PFSK-1 (cell line): ENCODE measurements around the gene OBP2B.

Experiments used
- FOXP2 ChIP-seq: optimal IDR thresholded peaks from 2 replicates; pipeline ENCODE3; 2011; ENCODE audit warnings: borderline replicate concordance, control low read depth, inconsistent platforms; ENCODE audit not compliant: insufficient read depth; ENCODE audit errors: extremely low read length, extremely low read depth
- POLR2AphosphoS5 ChIP-seq: IDR thresholded peaks from 2 replicates; pipeline ENCODE4 v1.6.1; 2012; ENCODE audit warnings: low read depth, mild to moderate bottlenecking, control low read depth, low read length, moderate library complexity
- SIN3A ChIP-seq: IDR thresholded peaks from 2 replicates; pipeline ENCODE4 v1.6.1; 2012; ENCODE audit warnings: mild to moderate bottlenecking, low read length, moderate library complexity, borderline replicate concordance; ENCODE audit not compliant: insufficient read depth
- TAF1 ChIP-seq: IDR thresholded peaks from 2 replicates; pipeline ENCODE4 v1.6.1; 2012; ENCODE audit warnings: low read length, control low read depth, borderline replicate concordance; ENCODE audit not compliant: insufficient read depth
- TF ChIP-seq, protein P1 (sequence below), 2 experiments: IDR thresholded peaks; 2 replicates each; pipeline versions ENCODE4 v1.6.1 to v1.8.0; 2011 to 2012; ENCODE audit warnings: low read depth in 2 of 2, low read length in 2 of 2, control low read depth in 1 of 2, inconsistent platforms in 1 of 2, mild to moderate bottlenecking in 1 of 2, moderate library complexity in 1 of 2; ENCODE audit not compliant: insufficient read depth in 1 of 2

Gene OBP2B

DNA sequence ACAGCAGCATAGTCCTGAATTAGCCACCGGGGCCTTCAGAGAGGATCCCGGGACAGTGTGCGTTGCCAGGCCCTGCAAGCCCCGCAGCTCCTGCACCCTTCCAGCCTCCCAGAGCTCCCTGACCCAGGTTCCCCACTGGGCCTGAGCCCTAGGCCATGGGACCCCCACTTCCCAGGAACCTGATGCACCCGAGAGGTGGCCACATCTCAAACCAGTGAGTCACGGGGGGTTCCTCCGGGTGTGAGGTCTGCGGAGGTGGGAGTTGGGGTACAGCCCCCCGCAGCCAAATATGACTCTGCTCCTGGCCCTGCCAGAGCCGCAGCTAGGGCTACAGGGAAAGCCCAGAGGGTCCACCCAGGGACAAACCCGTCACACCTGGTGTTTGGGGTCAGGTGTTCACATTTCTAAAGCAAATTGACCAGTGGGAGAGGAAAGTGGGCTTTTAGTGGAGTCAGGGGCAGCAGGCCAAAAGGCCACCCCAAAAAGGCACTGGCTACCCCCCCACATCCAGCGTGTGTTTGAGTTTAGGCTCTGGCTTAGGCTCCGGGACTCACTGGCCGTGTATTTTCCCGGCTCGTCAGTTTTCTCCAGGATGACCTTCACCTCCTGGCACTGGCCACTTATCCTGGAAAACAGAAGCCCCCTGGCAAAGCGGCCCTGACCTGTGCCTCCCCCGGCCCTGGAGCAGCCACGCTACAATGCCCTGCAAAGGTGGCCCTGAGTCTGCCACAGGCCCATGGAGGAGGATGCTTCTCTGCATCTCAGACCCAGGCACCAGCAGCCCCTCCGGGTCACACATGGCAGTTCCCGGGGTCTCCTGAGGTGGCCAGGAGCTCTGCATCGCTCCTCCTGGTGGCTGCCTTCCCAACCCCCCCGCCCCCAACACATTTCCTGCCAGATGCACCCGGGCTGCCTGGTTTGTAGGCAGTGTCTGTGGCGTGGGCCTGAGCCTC, 17.4 kb upstream of the OBP2B start:
- TF ChIP-seq, protein P1, sequence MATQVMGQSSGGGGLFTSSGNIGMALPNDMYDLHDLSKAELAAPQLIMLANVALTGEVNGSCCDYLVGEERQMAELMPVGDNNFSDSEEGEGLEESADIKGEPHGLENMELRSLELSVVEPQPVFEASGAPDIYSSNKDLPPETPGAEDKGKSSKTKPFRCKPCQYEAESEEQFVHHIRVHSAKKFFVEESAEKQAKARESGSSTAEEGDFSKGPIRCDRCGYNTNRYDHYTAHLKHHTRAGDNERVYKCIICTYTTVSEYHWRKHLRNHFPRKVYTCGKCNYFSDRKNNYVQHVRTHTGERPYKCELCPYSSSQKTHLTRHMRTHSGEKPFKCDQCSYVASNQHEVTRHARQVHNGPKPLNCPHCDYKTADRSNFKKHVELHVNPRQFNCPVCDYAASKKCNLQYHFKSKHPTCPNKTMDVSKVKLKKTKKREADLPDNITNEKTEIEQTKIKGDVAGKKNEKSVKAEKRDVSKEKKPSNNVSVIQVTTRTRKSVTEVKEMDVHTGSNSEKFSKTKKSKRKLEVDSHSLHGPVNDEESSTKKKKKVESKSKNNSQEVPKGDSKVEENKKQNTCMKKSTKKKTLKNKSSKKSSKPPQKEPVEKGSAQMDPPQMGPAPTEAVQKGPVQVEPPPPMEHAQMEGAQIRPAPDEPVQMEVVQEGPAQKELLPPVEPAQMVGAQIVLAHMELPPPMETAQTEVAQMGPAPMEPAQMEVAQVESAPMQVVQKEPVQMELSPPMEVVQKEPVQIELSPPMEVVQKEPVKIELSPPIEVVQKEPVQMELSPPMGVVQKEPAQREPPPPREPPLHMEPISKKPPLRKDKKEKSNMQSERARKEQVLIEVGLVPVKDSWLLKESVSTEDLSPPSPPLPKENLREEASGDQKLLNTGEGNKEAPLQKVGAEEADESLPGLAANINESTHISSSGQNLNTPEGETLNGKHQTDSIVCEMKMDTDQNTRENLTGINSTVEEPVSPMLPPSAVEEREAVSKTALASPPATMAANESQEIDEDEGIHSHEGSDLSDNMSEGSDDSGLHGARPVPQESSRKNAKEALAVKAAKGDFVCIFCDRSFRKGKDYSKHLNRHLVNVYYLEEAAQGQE (IDR thresholded peaks at IDR 0.05; ENCODE audit: insufficient read depth in 1 of 2, low read depth in 2 of 2, low read length in 2 of 2) = no peak
- no peak for TF ChIP-seq TAF1
- no peak for TF ChIP-seq POLR2AphosphoS5
- no peak for TF ChIP-seq SIN3A
- TF ChIP-seq FOXP2 = no peak

DNA sequence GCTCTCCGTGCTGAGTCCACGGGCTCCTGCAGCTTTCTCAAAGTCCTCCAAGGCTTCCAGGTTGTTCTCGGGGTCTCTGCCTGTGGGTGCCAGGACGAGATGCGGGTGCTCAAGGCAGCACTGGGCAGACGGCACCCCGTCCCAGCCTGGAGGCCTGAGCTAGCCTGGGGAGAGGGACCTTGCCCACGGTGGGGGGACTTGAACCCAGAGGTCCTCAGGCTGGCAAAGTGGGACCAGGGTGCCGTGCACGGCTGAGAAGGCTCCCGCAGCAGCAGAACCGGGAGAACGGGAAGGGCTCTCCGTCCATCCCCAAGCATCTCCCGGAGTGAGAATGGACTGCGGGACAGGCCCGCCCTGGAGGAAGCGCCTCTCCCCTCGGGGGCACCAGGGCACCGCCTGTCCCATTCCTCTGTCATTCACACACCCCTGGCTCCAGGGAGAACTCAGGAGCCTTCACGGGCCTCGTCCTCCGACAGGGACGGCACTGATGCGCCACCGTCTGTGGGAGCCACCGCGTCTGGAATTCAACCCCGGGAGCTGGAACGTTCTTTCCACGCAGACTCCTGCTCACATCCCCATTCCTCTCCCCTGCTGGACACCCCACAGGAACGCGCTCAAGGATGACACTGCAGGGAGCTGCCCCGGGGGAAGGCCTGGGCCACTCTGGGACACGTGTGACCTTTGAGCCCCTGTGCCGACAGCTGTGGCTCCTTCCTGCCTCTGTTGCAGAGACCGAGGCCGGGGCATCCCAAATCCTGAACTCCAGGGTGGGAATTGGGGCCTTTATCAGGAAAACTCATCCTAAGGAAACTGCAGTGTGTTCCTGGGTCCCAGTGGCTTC, 16.3 kb upstream of the OBP2B start:
- TF ChIP-seq POLR2AphosphoS5 (no peak), SIN3A (no peak)
- TF ChIP-seq, protein P1 (IDR thresholded peaks at IDR 0.05; ENCODE audit: insufficient read depth in 1 of 2, low read depth in 2 of 2, low read length in 2 of 2) = no peak

DNA sequence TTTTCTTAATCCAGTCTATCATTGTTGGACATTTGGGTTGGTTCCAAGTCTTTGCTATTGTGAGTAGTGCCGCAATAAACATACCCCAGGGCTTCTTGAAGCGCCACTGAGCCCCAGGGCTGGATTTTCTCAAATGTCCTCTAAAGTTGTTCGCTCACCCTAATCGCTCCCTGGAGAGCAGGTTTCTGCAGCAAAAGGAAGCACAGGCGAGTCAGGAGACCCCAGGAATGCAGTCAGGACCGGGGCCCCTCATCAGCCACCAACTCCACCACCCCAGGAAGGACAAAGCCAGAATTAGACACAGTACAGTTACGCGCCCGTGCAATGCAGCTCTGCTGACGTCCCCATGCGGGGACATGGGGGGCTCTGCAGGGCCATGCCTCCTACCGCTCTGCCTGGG, 15.7 kb upstream of the OBP2B start:
- TF ChIP-seq FOXP2 (no peak), POLR2AphosphoS5 (no peak), SIN3A (no peak), TAF1 (no peak)
- TF ChIP-seq, protein P1 (IDR thresholded peaks at IDR 0.05; ENCODE audit: insufficient read depth in 1 of 2, low read depth in 2 of 2, low read length in 2 of 2) = no peak

DNA sequence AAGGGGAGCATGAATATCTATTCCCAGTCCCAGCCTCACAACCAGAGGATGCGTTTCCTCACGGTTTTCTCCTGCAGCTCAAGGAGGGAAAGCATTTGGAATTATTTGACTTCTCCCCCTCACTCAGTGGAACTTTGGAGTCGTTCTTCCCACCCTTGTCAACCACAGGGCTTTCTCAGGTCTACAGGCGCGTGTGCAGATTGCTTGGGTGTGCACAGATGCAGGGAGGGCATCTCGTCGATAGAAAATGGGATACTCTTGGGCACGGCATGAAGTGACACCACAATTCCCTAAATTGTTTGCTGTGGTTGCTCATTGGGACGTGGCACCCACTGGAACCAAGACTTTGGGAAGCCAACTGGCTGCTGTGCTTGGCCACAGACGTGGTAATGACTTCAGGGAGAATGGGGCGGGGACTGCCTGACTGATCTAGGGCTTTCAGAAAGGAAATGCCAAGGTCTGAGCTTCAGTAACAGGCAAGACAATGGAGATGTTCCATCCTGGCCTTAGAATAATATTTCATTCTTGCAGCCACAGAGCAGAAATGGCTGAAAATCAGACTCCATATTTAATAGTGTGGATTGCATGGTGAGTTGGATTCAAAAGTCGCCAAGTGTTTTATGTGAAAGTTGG, 12.2 kb upstream of the OBP2B start:
- no peak for TF ChIP-seq TAF1
- TF ChIP-seq, protein P1 (IDR thresholded peaks at IDR 0.05; ENCODE audit: insufficient read depth in 1 of 2, low read depth in 2 of 2, low read length in 2 of 2) = no peak
- no peak for TF ChIP-seq SIN3A
- TF ChIP-seq FOXP2 = no peak
- no peak for TF ChIP-seq POLR2AphosphoS5
